Upper lobe of left lung (tissue), 6 donors: ENCODE measurements around the gene MYOM1. TPM values are rescaled to one million over a fixed set of nuclear protein-coding genes. Genes with fewer than 3 reads are reported as not detected.

Experiments
- ATAC-seq, 2 donors: fragments of 200-7000 bp; cut with Tn5 transposase; one replicate each; pipeline ENCODE4 v1.9.1; 2022; ENCODE audit warnings: mild to moderate bottlenecking in 2 of 2, moderate library complexity in 2 of 2; ENCODE audit not compliant: low FRiP score in 2 of 2
- DNase-seq, 2 donors: peaks; one replicate each; pipeline ENCODE4 v3.0.0-alpha.2; 2019 to 2020
- H3K27ac ChIP-seq, 4 donors: fragments of 200-600 bp; sonication (generic); one replicate each; pipeline ENCODE4 v1.5.1; 2016 to 2019
- H3K27me3 ChIP-seq, 4 donors: fragments of 200-600 bp; sonication (generic); one replicate each; pipeline ENCODE4 v1.5.1; 2017 to 2019
- H3K36me3 ChIP-seq, 4 donors: fragments of 200-600 bp; sonication (generic); one replicate each; pipeline ENCODE4 v1.5.1; 2016 to 2019
- H3K4me1 ChIP-seq, 4 donors: fragments of 200-600 bp; sonication (generic); one replicate each; pipeline ENCODE4 v1.5.1; 2018 to 2019
- H3K4me3 ChIP-seq, 4 donors: fragments of 200-600 bp; sonication (generic); one replicate each; pipeline ENCODE4 v1.5.1; 2017 to 2019; ENCODE audit warnings: mild to moderate bottlenecking in 2 of 4, moderate library complexity in 1 of 4
- H3K9me3 ChIP-seq, 4 donors: fragments of 200-600 bp; sonication (generic); one replicate each; pipeline ENCODE4 v1.5.1; 2018 to 2019
- CTCF ChIP-seq, 6 experiments: fragments of 450-650 bp in 4 of 6; fragments of 200-600 bp in 2 of 6; sonication (generic) in 2 of 6; IDR thresholded peaks; one replicate each; pipeline ENCODE4 v1.5.1; 2016 to 2019; ENCODE audit warnings: antibody characterized with exemption in 6 of 6
- EP300 ChIP-seq, 4 donors: sonication (generic); formaldehyde crosslinking; IDR thresholded peaks; one replicate each; pipeline ENCODE4 v1.5.1; 2017; ENCODE audit warnings: antibody characterized with exemption in 4 of 4, control low read depth in 2 of 4
- POLR2A ChIP-seq, 4 donors: fragments of 450-650 bp; IDR thresholded peaks; one replicate each; pipeline ENCODE4 v1.5.1; 2016 to 2017; ENCODE audit warnings: antibody characterized with exemption in 4 of 4, mild to moderate bottlenecking in 2 of 4
- POLR2AphosphoS5 ChIP-seq, 2 donors: sonication (generic); formaldehyde crosslinking; IDR thresholded peaks; one replicate each; pipeline ENCODE4 v1.5.1; 2017; ENCODE audit warnings: antibody characterized with exemption in 2 of 2
- WGBS, 2 donors: methylation state at CpG; one replicate each; pipeline ENCODE4 v1.1.5; 2017 to 2018; 5-methylcytosine and 5-hydroxymethylcytosine counted together
- total RNA-seq, 6 donors: library from RNA; depleted of rRNA in 4 of 6; stranded (reverse); fragments of >200 nt in 4 of 6; gene quantifications; one replicate each; pipeline versions ENCODE4 v1.1.0 to v1.2.1, GENCODE V29; 2016 to 2021
- donor health status: DM: no; HTN: no; CAD: no; lungs with moderate emphysema.
- donor health status: DM: no; HTN: yes; CAD: no; lungs with severe emphysema.

The MYOM1 gene
- total RNA-seq, 6 donors from 2014 or later = 0.76 to 11.2 (median 2.2) TPM

- Histone ChIP-seq H3K9me3 (no peaks in the 10 kb centered on the region), H3K4me3 (no peak overlapping the region), H3K4me1 (peaks cover 13 to 16% (median 14%) of the 10 kb centered on the region in 4 donors), H3K27me3 (no peaks in the 10 kb centered on the region), H3K27ac (peak overlapping the region in 3 of 4 donors; percentile 37 to 78 (median 66)), H3K36me3 (no peaks in the 10 kb centered on the region)
- DNase-seq (peak in 1 of 2 donors; percentile 83), ATAC-seq (peak; percentile 56 to 65)
- TF ChIP-seq EP300 (IDR thresholded peaks at IDR 0.05) (no peak), CTCF (IDR thresholded peaks at IDR 0.05) (no peak), POLR2AphosphoS5 (IDR thresholded peaks at IDR 0.05) (no peak), POLR2A (IDR thresholded peaks at IDR 0.05) (no peak)
- 30 to 31% methylated on average over 12 of the region's 12 CpGs for WGBS, 2 donors
These were observed 174.7 kb downstream of the MYOM1 start for GRCh38 chr18:3044931-3045698.

GRCh38 chr18:3042379-3042778, 177.4 kb downstream of the MYOM1 start:
- Histone ChIP-seq H3K36me3 (no peaks in the 10 kb centered on the region), H3K9me3 (no peaks in the 10 kb centered on the region), H3K4me1 (peaks cover 18 to 19% (median 18%) of the 10 kb centered on the region in 4 donors), H3K27ac (no peak overlapping the region), H3K4me3 (no peak overlapping the region), H3K27me3 (no peaks in the 10 kb centered on the region)
- ATAC-seq (no peak), DNase-seq (no peak)
- TF ChIP-seq CTCF (IDR thresholded peaks at IDR 0.05) (no peak), EP300 (IDR thresholded peaks at IDR 0.05) (no peak), POLR2A (IDR thresholded peaks at IDR 0.05) (no peak), POLR2AphosphoS5 (IDR thresholded peaks at IDR 0.05) (no peak)
- WGBS, 2 donors = 91 to 94% methylated on average over 2 of the region's 2 CpGs

GRCh38 chr18:3041843-3042242, 177.9 kb downstream of the MYOM1 start:
- TF ChIP-seq EP300 (IDR thresholded peaks at IDR 0.05) (no peak), CTCF (IDR thresholded peaks at IDR 0.05) (no peak), POLR2AphosphoS5 (IDR thresholded peaks at IDR 0.05) (no peak), POLR2A (IDR thresholded peaks at IDR 0.05) (no peak)
- Histone ChIP-seq H3K4me3 (no peak overlapping the region), H3K27ac (no peak overlapping the region), H3K27me3 (no peaks in the 10 kb centered on the region), H3K9me3 (no peaks in the 10 kb centered on the region), H3K4me1 (peaks cover 18 to 24% (median 22%) of the 10 kb centered on the region in 4 donors), H3K36me3 (no peaks in the 10 kb centered on the region)
- no peak for ATAC-seq
- no peak for DNase-seq
- WGBS, 2 donors = 70 to 77% methylated on average over 5 of the region's 5 CpGs

GRCh38 chr18:3040881-3041280, 178.9 kb downstream of the MYOM1 start:
- Histone ChIP-seq H3K27me3 (no peaks in the 10 kb centered on the region), H3K9me3 (no peaks in the 10 kb centered on the region), H3K4me1 (peaks cover 18 to 29% (median 21%) of the 10 kb centered on the region in 4 donors), H3K4me3 (no peak overlapping the region), H3K27ac (no peak overlapping the region), H3K36me3 (no peaks in the 10 kb centered on the region)
- TF ChIP-seq POLR2AphosphoS5 (IDR thresholded peaks at IDR 0.05) = no peak
- no peak for TF ChIP-seq EP300 (IDR thresholded peaks at IDR 0.05)
- TF ChIP-seq POLR2A (IDR thresholded peaks at IDR 0.05) = no peak
- no peak for TF ChIP-seq CTCF (IDR thresholded peaks at IDR 0.05)
- no peak for DNase-seq
- no peak for ATAC-seq
- 94 to 96% methylated on average over 8 of the region's 8 CpGs for WGBS, 2 donors

GRCh38 chr18:3040173-3040572, 179.6 kb downstream of the MYOM1 start:
- DNase-seq (no peak), ATAC-seq (no peak)
- H3K36me3 ChIP-seq = no peaks in the 10 kb centered on the region
- WGBS, 2 donors = 90 to 99% methylated on average over 2 of the region's 2 CpGs
- H3K27ac ChIP-seq = no peak overlapping the region
- H3K4me3 ChIP-seq = no peak overlapping the region
- TF ChIP-seq EP300 (IDR thresholded peaks at IDR 0.05) (no peak), POLR2AphosphoS5 (IDR thresholded peaks at IDR 0.05) (no peak)
- no peaks in the 10 kb centered on the region for H3K27me3 ChIP-seq
- H3K4me1 ChIP-seq = peaks cover 11 to 23% (median 14%) of the 10 kb centered on the region in 4 donors
- H3K9me3 ChIP-seq = no peaks in the 10 kb centered on the region
